ENCODE measurements around the gene RABIF. TPM values are rescaled to one million over a fixed set of nuclear protein-coding genes. Genes with fewer than 3 reads are reported as not detected.

RABIF gene
- total RNA-seq, 1 donor from 2014 or later = 8.3 TPM

- Histone ChIP-seq H3K36me3 (no peaks in the 10 kb centered on the region), H3K27ac (no peak overlapping the region), H3K4me1 (peaks cover 18% of the 10 kb centered on the region), H3K4me3 (no peak overlapping the region), H3K27me3 (ENCODE audit: low read depth) (peaks cover 4% of the 10 kb centered on the region), H3K9me3 (no peaks in the 10 kb centered on the region)
- DNase-seq (no peak), ATAC-seq (no peak)
- intact Hi-C loops (cut with DNase I) = no loop called here
- TF ChIP-seq CTCF (IDR thresholded peaks at IDR 0.05) = no peak
Observed at GRCh38 chr1:202862679-202863560, 26.0 kb downstream of the RABIF start.

GRCh38 chr1:202861420-202862132 is 27.4 kb downstream of the RABIF start:
- ATAC-seq = peak; percentile 98 to 99
- intact Hi-C loops (cut with DNase I) = no loop called here
- H3K27ac ChIP-seq = no peak overlapping the region
- peak; percentile 95 for DNase-seq
- no peaks in the 10 kb centered on the region for H3K9me3 ChIP-seq
- H3K4me1 ChIP-seq = peaks cover 18% of the 10 kb centered on the region
- peak overlapping the region; percentile 78 for H3K4me3 ChIP-seq
- no peaks in the 10 kb centered on the region for H3K27me3 ChIP-seq (ENCODE audit: low read depth)
- TF ChIP-seq CTCF (IDR thresholded peaks at IDR 0.05) = no peak
- no peaks in the 10 kb centered on the region for H3K36me3 ChIP-seq

GRCh38 chr1:202860744-202861419 is 28.1 kb downstream of the RABIF start:
- Histone ChIP-seq H3K4me1 (peaks cover 18% of the 10 kb centered on the region), H3K27ac (peak overlapping the region; percentile 41), H3K27me3 (ENCODE audit: low read depth) (no peaks in the 10 kb centered on the region), H3K4me3 (peak overlapping the region; percentile 78), H3K36me3 (no peaks in the 10 kb centered on the region), H3K9me3 (no peaks in the 10 kb centered on the region)
- DNase-seq (peak; percentile 83), ATAC-seq (peak; percentile 87 to 92)
- no peak for TF ChIP-seq CTCF (IDR thresholded peaks at IDR 0.05)
- intact Hi-C loops (cut with DNase I) = no loop called here

GRCh38 chr1:202858789-202859414 is 30.0 kb downstream of the RABIF start:
- Histone ChIP-seq H3K9me3 (no peaks in the 10 kb centered on the region), H3K36me3 (no peaks in the 10 kb centered on the region), H3K27me3 (ENCODE audit: low read depth) (no peaks in the 10 kb centered on the region), H3K4me1 (peaks cover 18% of the 10 kb centered on the region), H3K4me3 (no peak overlapping the region), H3K27ac (peak overlapping the region; percentile 60)
- DNase-seq (no peak), ATAC-seq (no peak)
- intact Hi-C loops (cut with DNase I) = no loop called here
- no peak for TF ChIP-seq CTCF (IDR thresholded peaks at IDR 0.05)

GRCh38 chr1:202858331-202858730 is 30.6 kb downstream of the RABIF start:
- DNase-seq (no peak), ATAC-seq (no peak)
- Histone ChIP-seq H3K27ac (peak overlapping the region; percentile 60), H3K36me3 (no peaks in the 10 kb centered on the region), H3K9me3 (no peaks in the 10 kb centered on the region), H3K4me3 (no peak overlapping the region), H3K4me1 (peaks cover 18% of the 10 kb centered on the region), H3K27me3 (ENCODE audit: low read depth) (no peaks in the 10 kb centered on the region)
- intact Hi-C loops (cut with DNase I) = no loop called here
- no peak for TF ChIP-seq CTCF (IDR thresholded peaks at IDR 0.05)
